PC-3 (cell line): ENCODE results near the gene S100A7A.
"Not testable (repeated sequence)": the region's sequence is repeated elsewhere in the genome, so short reads cannot be mapped to it uniquely, and the experiment has no call there.

Experiments used
- CTCF ChIP-seq: fragments of 300-600 bp; sonication (generic); conservative IDR thresholded peaks from 2 replicates; pipeline ENCODE4 v1.5.1; 2017; ENCODE audit warnings: antibody characterized with exemption, low read depth, mild to moderate bottlenecking, low read length
- EZH2 ChIP-seq: fragments of 300-600 bp; sonication (generic); IDR thresholded peaks from one replicate; pipeline ENCODE4 v1.6.1; 2017; ENCODE audit warnings: antibody characterized with exemption, mild to moderate bottlenecking, low read length; ENCODE audit not compliant: unreplicated experiment
- EZH2phosphoT487 ChIP-seq: fragments of 300-600 bp; sonication (generic); IDR thresholded peaks from 2 replicates; pipeline ENCODE4 v1.6.1; 2018; ENCODE audit warnings: mild to moderate bottlenecking, antibody characterized with exemption, low read length, borderline replicate concordance

GRCh38 chr1:153448851-153449250 lies 32.5 kb downstream of the S100A7A start:
- not testable (repeated sequence) for TF ChIP-seq CTCF, EZH2, EZH2phosphoT487
